GM18505 (cell line): ENCODE results near the gene MOCS1.

Experiments used
- ATAC-seq: cut with Tn5 transposase; IDR thresholded peaks from one replicate; pipeline ENCODE4 v1.9.1; 2021; ENCODE audit not compliant: unreplicated experiment
- POLR2A ChIP-seq: IDR thresholded peaks from 4 replicates; pipeline ENCODE4 v1.6.1; 2011; ENCODE audit warnings: borderline replicate concordance; ENCODE audit not compliant: insufficient read depth, insufficient read length; ENCODE audit errors: extremely low read depth

Gene MOCS1

GRCh38 chr6:39898625-39899024 is 35.6 kb downstream of the MOCS1 start:
- ATAC-seq, result no peak
- TF ChIP-seq POLR2A, result no peak

GRCh38 chr6:39897698-39898097 is 36.6 kb downstream of the MOCS1 start:
- TF ChIP-seq POLR2A, result no peak
- no peak for ATAC-seq

- ATAC-seq, result no peak
- TF ChIP-seq POLR2A, result no peak
Observed at GRCh38 chr6:39896701-39897100, 37.6 kb downstream of the MOCS1 start.

- no peak for ATAC-seq
- no peak for TF ChIP-seq POLR2A
Observed at GRCh38 chr6:39893286-39893685, 41.0 kb downstream of the MOCS1 start.

- TF ChIP-seq POLR2A, result no peak
- no peak for ATAC-seq
Observed at GRCh38 chr6:39892490-39893129, 41.7 kb downstream of the MOCS1 start.

- no peak for ATAC-seq
- TF ChIP-seq POLR2A, result no peak
Observed at GRCh38 chr6:39891976-39892375, 42.3 kb downstream of the MOCS1 start.

- no peak for ATAC-seq
- TF ChIP-seq POLR2A, result no peak
Observed at GRCh38 chr6:39891353-39891752, 42.9 kb downstream of the MOCS1 start.

- no peak for TF ChIP-seq POLR2A
- no peak for ATAC-seq
Observed at GRCh38 chr6:39889229-39889628, 45.0 kb downstream of the MOCS1 start.

GRCh38 chr6:39887692-39888450 is 46.4 kb downstream of the MOCS1 start:
- no peak for TF ChIP-seq POLR2A
- ATAC-seq, result no peak

- ATAC-seq, result no peak
- TF ChIP-seq POLR2A, result no peak
Observed at GRCh38 chr6:39886871-39887270, 47.4 kb downstream of the MOCS1 start.

GRCh38 chr6:39885691-39886090 is 48.6 kb downstream of the MOCS1 start:
- TF ChIP-seq POLR2A, result no peak
- ATAC-seq, result no peak

GRCh38 chr6:39884696-39885095 is 49.6 kb downstream of the MOCS1 start:
- no peak for ATAC-seq
- no peak for TF ChIP-seq POLR2A

GRCh38 chr6:39882531-39882899 is 51.7 kb downstream of the MOCS1 start:
- ATAC-seq, result no peak
- no peak for TF ChIP-seq POLR2A

- TF ChIP-seq POLR2A, result no peak
- ATAC-seq, result no peak
Observed at GRCh38 chr6:39881851-39882530, 52.3 kb downstream of the MOCS1 start.
